Stimulated activated CD8-positive, alpha-beta memory T cell treated with anti-CD3 and anti-CD28 coated beads, Interleukin-12 subunit alpha, Interleukin-12 subunit beta, amount 100 ng/mL, for 1 hour (primary cell): ENCODE measurements around the gene LRRN4CL.

Experiments
- DNase-seq: peaks from one replicate; pipeline ENCODE4 v3.0.0-alpha.2; 2020; ENCODE audit warnings: low read depth

The LRRN4CL gene

DNA sequence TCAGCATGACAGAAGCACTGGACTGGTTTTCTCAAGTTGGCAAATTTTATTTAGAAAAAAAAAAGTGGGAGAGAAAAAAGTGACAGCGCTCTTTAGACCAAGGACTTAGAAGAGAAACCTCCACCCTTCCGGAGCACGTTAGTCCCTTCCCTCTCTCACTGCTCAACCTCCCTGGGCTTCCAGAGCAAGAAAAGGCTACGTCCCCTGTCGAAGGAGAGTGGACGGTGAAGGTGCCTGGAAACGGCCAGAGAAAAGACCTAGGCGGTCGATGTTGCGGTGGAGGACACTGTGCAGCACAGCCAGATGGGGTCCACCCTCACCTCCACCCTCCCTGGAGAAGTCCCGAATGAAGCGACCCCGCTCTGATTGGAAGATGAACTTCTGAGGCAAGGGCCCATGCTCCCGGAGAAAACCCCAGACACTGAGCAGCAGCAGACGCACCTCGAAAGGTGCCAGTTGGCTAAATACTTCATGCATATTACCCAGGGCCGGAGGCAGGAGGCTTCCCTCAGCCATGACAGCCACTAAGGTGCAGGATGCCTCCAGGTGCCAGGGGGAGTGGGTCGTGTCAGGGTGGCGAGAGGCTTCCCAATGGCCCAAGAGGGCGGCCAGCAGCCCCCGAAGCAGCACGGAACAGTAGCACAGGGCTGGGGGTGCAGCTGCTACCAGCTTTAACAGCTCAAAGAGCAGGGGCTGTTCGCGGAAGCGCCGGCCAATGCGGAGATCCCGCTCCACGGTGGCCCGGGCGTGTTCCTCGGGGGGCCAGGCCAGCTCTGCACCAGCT, 42.3 kb downstream of the LRRN4CL start:
- no peak for DNase-seq

DNA sequence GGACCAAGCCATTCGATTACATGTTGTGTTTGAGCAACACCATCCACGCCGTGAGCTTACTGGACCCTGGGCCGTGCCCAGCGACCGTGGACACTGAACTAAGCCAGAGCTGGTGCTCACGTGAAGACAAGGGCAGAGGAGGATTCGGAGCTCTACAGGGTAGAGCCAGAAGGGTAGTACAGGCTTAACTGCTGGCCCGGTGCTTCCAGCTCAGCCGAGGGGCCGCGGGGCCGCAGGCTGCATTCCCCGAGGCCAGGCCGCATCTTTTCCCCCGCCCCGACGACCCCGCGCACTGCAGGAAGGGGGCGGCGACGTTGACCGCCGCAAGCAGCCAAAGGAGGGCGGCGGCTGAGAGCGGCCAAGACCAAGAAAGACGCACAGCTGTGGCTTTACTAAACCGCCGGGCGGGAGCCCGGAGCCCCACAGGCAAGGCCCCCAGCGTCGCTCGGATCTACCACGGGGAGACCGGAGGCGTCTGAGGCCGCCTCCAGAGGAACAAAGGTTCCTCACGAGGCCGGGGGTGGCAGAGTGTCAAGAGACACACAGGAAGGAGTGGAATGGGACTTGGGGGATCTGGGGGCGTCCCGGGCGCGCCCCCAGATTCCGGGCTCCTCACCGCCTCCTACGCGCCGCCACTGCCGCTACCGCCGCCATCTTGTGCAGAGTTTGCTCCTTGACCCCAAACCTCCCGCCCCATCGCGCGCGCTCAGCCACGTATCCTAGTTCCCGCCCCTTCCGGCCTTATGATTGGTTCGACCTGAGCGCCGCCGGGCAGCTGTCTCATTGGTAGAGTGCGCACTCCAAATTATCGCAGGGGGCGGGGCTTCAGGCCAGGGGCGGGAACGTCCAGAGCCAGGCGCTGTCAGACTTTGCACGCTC, 43.1 kb downstream of the LRRN4CL start, which contains the start of gene GANAB:
Gene GANAB, minus strand, starts transcription at position 668 of the 879 bp plus-strand sequence. Its CDS starts 14 bp downstream, at position 654.
- DNase-seq = peak; percentile 99

DNA sequence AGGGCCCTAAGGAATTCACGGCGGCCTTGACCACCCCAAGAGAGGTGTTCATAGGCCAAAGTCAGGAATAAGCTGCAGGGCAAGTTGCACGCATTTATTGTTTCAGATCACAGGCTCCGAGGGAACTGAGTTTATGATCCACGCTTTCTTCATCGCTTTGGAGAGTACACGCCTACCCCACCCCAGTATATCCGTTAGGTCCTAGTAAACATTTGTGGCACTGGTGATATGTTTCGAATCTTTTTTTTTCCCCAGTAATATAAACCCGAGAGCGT, 43.7 kb downstream of the LRRN4CL start:
- DNase-seq = no peak

DNA sequence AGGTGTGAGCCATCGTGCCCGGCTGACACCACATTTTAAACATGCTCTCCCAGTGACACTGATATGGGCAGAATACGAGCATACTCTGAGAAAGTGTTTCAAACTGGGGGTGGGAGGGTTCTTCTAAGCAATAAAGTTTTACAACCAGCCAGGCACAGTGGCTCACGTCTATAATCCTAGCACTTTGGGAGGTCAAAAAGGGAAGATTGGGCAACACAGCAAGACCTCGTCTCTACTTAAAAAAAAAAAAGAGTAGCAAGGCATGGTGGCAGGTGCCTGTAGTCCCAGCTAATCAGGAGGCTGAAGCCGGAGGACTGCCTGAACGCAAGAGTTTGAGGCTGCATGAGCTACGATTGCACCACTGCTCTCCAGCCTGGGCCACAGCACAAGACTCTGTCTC, 45.1 kb downstream of the LRRN4CL start:
- no peak for DNase-seq
